Activated CD4-positive, alpha-beta memory T cell treated with anti-CD3 and anti-CD28 coated beads for 36 hours (primary cell): ENCODE data around the gene LMLN. TPM values are rescaled to one million over a fixed set of nuclear protein-coding genes. Genes with fewer than 3 reads are reported as not detected.
A peak's percentile ranks its signal among the peaks of the same experiment; 100 is the strongest.
"Not testable (repeated sequence)": the region's sequence is repeated elsewhere in the genome, so short reads cannot be mapped to it uniquely, and the experiment has no call there.

ENCODE experiments used
- CTCF ChIA-PET: fragments of 350-600 bp; sonication (Branson Sonifier 250); formaldehyde crosslinking; loops from one replicate; lab custom pipeline; 2021; ENCODE audit warnings: antibody characterized with exemption, inconsistent platforms; lab: Charles Lee
- POLR2A ChIA-PET: fragments of 350-600 bp; sonication (Branson Sonifier 250); formaldehyde crosslinking; loops from one replicate; lab custom pipeline; 2021; ENCODE audit warnings: antibody characterized with exemption; lab: Charles Lee
- DNase-seq: peaks from one replicate; pipeline ENCODE4 v3.0.0-alpha.2; 2020
- H3K27ac Mint-ChIP-seq: one replicate; pipeline ENCODE4 v1.8.0; 2021; ENCODE audit warnings: mixed read lengths
- H3K27me3 Mint-ChIP-seq: one replicate; pipeline ENCODE4 v1.8.0; 2021; ENCODE audit warnings: mixed read lengths
- H3K36me3 Mint-ChIP-seq: one replicate; pipeline ENCODE4 v1.8.0; 2021; ENCODE audit warnings: mixed read lengths
- H3K4me1 Mint-ChIP-seq: one replicate; pipeline ENCODE4 v1.8.0; 2021; ENCODE audit warnings: low read depth, mixed read lengths
- H3K4me3 Mint-ChIP-seq: one replicate; pipeline ENCODE4 v1.8.0; 2021; ENCODE audit warnings: mild to moderate bottlenecking, mixed read lengths
- H3K9me3 Mint-ChIP-seq: one replicate; pipeline ENCODE4 v1.8.0; 2021; ENCODE audit warnings: mixed read lengths
- intact Hi-C: fragments of 100-400 bp; cut with micrococcal nuclease; formaldehyde crosslinking; loops from one replicate; pipeline ENCODE4 v1.15.1; 2023
- total RNA-seq, 2 experiments: library from RNA; stranded (reverse); gene quantifications; one replicate each; pipeline ENCODE4 v1.2.3, GENCODE V29; 2021

The LMLN gene
- total RNA-seq, 2 experiments from 2014 or later: 3.6 to 3.8 TPM

DNA sequence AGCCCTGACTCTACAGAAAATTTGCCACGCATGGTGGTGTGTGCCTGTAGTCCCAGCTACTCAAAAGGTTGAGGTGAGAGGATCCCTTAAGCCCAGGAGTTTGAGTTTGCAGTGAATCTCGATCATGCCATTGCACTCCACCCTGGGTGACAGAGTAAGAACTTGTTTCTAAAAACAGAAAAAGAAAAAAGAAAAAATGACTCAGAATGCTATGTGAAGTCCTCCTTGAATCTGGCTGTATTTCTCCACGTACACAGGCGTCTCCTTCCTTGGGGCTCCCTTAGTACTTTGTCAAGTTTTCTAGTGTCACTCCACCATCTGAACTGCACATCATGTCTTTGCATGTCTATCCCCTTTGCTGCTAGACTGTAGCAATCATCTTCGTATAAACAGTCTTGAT is 104.4 kb downstream of the LMLN start:
- Mint-ChIP-seq H3K36me3 (peaks cover 3% of the 10 kb centered on the region), H3K4me3 (no peak overlapping the region), H3K27me3 (peaks cover 2% of the 10 kb centered on the region), H3K9me3 (no peaks in the 10 kb centered on the region), H3K27ac (no peak overlapping the region), H3K4me1 (peaks cover 14% of the 10 kb centered on the region)
- CTCF ChIA-PET: interaction anchor here (2.4 kb wide), 1 partner anchor 14 kb away, joined by 5 read pairs; no protein-coding TSS in a partner anchor
- intact Hi-C loops: no loop called here
- DNase-seq: no peak
- POLR2A ChIA-PET: no interaction called here

DNA sequence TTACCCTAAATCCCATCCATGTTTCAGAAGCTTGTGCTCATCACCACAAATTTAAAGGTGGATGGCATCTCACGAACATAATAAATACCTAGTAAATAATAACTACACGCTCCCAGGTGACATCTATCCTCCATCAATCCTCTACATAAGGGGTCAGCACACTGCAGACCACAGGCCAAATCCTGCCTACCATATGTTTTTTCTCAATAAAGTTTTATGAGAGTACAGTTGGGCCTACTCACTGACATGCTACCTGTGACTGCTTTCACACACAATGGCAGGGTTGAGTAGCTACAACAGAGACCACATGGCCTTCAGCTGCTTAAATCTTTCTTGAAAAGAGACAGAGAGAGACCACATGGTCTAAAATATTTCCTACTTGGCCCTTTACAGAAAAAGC is 105.9 kb downstream of the LMLN start:
- ChIA-PET POLR2A (interaction anchor here (0.6 kb wide), 1 partner anchor 15 kb away, joined by 3 read pairs; no protein-coding TSS in a partner anchor), CTCF (no interaction called here)
- Mint-ChIP-seq H3K27ac (no peak overlapping the region), H3K27me3 (peaks cover 4% of the 10 kb centered on the region), H3K36me3 (peaks cover 3% of the 10 kb centered on the region), H3K4me1 (peaks cover 15% of the 10 kb centered on the region), H3K9me3 (no peaks in the 10 kb centered on the region), H3K4me3 (no peak overlapping the region)
- intact Hi-C loops: no loop called here
- DNase-seq: no peak

DNA sequence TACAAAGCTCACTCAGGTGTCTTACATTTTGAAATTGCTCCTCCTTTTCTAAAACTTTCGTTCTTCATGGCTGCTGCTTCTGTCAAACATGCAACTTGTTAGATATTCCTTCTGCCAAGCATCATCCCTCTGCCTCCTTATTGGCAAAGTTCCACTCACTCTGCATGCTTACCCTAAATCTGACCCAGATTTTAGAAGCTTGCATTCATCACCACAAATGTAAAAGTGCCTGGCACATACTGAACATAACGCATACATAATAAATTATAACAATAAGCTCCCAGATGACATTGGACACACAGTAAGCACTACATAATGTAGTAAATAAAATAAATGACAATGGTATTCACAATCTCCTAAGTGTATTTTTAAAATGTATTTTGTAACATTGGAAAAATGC is 107.4 kb downstream of the LMLN start:
- DNase-seq: no peak
- Mint-ChIP-seq H3K36me3 (peaks cover 1% of the 10 kb centered on the region), H3K4me3 (no peak overlapping the region), H3K27ac (no peak overlapping the region), H3K27me3 (peaks cover 2% of the 10 kb centered on the region), H3K4me1 (peaks cover 20% of the 10 kb centered on the region), H3K9me3 (no peaks in the 10 kb centered on the region)
- ChIA-PET CTCF (interaction anchor here (1.2 to 1.8 kb wide), 2 partner anchors 13 to 17 kb away, joined by 3 to 5 read pairs; no protein-coding TSS in a partner anchor), POLR2A (no interaction called here)
- intact Hi-C loops: no loop called here

DNA sequence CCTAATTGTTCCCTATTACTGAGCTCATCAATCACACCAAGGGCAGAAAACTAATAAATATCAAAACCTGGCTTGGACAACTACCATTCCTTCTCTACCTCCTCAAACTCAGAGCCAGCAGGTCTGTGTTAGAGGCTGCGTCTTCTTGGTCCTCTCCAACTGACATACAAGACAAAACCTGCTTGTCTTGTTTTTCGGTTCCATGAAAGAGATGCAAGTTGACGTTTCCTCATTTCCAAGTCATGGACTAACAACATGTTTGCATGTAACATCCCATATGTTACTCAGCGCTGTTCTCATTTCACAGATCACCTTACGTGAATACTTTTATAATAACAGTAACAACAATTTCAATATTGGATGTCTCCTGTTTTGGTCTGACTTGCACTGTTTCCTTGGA is 110.9 kb downstream of the LMLN start:
- ChIA-PET POLR2A (interaction anchor here (0.8 to 1.6 kb wide), 3 partner anchors 9 to 128 kb away, joined by 4 to 14 read pairs (median 7); no protein-coding TSS in a partner anchor), CTCF (interaction anchor here (1.2 to 2.8 kb wide), 3 partner anchors 8 to 165 kb away, joined by 3 to 32 read pairs (median 11); no protein-coding TSS in a partner anchor)
- intact Hi-C loops: no loop called here

DNA sequence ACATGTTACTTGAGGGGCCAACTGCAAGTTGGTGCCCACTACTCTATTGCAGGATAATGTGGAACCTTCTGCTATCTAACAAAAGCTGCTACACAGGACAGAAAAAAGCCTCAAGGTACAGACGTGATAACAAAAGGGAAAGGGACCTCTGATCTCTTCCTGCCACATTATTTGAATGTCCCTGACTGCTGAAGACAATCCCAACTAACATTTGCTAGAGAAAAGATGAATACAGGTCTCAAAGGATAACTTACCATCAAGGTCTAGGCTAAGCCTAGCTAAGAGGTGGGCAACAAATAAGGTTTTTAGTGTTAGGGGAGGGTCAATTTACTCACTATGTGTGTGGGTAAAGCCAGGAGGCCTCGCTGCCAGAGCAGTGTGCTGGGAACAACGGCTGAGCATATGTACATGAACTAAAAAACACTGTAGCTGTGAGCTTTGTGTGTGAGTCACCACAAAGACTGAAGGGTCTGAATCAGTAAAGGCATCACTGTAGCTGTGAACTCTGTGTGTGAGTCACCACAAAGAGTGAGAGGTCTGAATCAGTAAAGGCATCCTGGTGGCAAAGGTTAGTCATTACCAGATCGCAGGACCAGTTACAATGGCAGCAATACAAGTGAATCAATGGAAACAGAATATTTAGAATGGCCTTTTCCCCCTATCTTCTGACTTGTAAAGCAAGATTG is 111.7 kb downstream of the LMLN start:
- H3K27ac Mint-ChIP-seq: peak overlapping the region; percentile 88
- H3K27me3 Mint-ChIP-seq: peaks cover 7% of the 10 kb centered on the region
- H3K4me3 Mint-ChIP-seq: no peak overlapping the region
- CTCF ChIA-PET: interaction anchor here (0.8 to 2.8 kb wide), 5 partner anchors 8 to 166 kb away, joined by 3 to 32 read pairs (median 5); no protein-coding TSS in a partner anchor
- H3K9me3 Mint-ChIP-seq: no peaks in the 10 kb centered on the region
- H3K4me1 Mint-ChIP-seq: peaks cover 28% of the 10 kb centered on the region
- intact Hi-C loops: loop anchor here (1.0 kb wide), 3 partner anchors 9 to 165 kb away; partner anchors contain the start of gene LMLN
- peak; percentile 73 for DNase-seq
- no peaks in the 10 kb centered on the region for H3K36me3 Mint-ChIP-seq
- POLR2A ChIA-PET: interaction anchor here (0.6 to 1.6 kb wide), 4 partner anchors 9 to 129 kb away, joined by 3 to 14 read pairs (median 6); partner anchors contain the start of gene LMLN

More for the DNA sequence above, 110.9 kb downstream of the LMLN start:
- Mint-ChIP-seq H3K27me3 (peaks cover 4% of the 10 kb centered on the region), H3K36me3 (no peaks in the 10 kb centered on the region), H3K9me3 (no peaks in the 10 kb centered on the region), H3K4me1 (peaks cover 22% of the 10 kb centered on the region), H3K4me3 (no peak overlapping the region), H3K27ac (no peak overlapping the region)
- no peak for DNase-seq

- Mint-ChIP-seq H3K27ac (no peak overlapping the region), H3K9me3 (peaks cover under 1% of the 10 kb centered on the region), H3K4me1 (peaks cover 26% of the 10 kb centered on the region), H3K36me3 (no peaks in the 10 kb centered on the region), H3K4me3 (no peak overlapping the region), H3K27me3 (peaks cover 18% of the 10 kb centered on the region)
- intact Hi-C loops: no loop called here
- DNase-seq: no peak
- ChIA-PET CTCF (interaction anchor here (2.4 kb wide), 1 partner anchor 171 kb away, joined by 6 read pairs; no protein-coding TSS in a partner anchor), POLR2A (no interaction called here)
Observed at GRCh38 chr3:198076722-198077308, 116.8 kb downstream of the LMLN start.

DNA sequence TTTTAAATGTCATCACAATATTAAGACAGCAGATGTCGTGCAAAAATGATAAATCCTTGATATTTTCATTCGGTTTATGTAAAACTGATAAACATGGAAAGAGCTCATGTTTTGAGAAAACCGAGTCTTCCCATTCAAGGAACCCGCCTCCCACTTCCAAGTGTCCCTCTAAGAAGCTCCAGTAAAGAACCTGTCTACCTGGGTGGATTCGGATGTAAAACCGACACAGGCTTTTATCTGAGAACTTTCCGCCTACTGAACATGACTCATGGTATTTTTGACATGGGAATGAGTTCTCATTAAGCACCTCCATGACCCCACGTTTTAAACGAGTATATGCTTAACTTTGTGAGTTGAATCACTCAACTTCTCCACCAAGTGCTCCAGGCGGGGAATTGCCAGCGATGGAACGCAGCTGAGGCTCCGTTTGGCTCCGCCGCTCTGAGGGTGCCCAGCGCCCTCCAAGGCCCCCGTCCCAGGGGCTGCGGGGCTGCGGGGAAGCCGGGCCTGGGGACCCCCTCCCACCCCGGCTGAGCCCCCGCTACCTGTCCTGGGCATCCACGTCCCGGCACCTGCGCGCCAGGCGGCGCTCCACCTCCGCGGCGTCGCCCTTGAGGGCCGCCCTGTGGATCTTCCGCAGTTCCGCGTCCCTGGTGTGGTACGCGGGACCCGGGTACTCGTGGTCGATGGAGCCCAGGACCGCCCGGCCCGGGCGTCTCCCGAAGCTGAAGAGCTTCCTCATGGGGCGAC is 119.9 kb downstream of the LMLN start:
- ChIA-PET POLR2A (interaction anchor here (0.7 to 2.1 kb wide), 6 partner anchors 8 to 173 kb away, joined by 3 to 14 read pairs (median 3); partner anchors contain the start of gene LMLN), CTCF (interaction anchor here (0.6 to 2.6 kb wide), 20 partner anchors 8 to 288 kb away, joined by 3 to 32 read pairs (median 4); partner anchors contain the start of genes LMLN, LRCH3 and RPL35A)
- peak overlapping the region; percentile 77 for H3K4me3 Mint-ChIP-seq
- DNase-seq: peak; percentile 69
- peaks cover 17% of the 10 kb centered on the region for H3K4me1 Mint-ChIP-seq
- H3K36me3 Mint-ChIP-seq: no peaks in the 10 kb centered on the region
- peak overlapping the region; percentile 86 for H3K27ac Mint-ChIP-seq
- intact Hi-C loops: loop anchor here (1.0 to 2.0 kb wide), 3 partner anchors 8 to 174 kb away; partner anchors contain the start of gene LMLN
- peaks cover 3% of the 10 kb centered on the region for H3K9me3 Mint-ChIP-seq
- peaks cover 32% of the 10 kb centered on the region for H3K27me3 Mint-ChIP-seq

DNA sequence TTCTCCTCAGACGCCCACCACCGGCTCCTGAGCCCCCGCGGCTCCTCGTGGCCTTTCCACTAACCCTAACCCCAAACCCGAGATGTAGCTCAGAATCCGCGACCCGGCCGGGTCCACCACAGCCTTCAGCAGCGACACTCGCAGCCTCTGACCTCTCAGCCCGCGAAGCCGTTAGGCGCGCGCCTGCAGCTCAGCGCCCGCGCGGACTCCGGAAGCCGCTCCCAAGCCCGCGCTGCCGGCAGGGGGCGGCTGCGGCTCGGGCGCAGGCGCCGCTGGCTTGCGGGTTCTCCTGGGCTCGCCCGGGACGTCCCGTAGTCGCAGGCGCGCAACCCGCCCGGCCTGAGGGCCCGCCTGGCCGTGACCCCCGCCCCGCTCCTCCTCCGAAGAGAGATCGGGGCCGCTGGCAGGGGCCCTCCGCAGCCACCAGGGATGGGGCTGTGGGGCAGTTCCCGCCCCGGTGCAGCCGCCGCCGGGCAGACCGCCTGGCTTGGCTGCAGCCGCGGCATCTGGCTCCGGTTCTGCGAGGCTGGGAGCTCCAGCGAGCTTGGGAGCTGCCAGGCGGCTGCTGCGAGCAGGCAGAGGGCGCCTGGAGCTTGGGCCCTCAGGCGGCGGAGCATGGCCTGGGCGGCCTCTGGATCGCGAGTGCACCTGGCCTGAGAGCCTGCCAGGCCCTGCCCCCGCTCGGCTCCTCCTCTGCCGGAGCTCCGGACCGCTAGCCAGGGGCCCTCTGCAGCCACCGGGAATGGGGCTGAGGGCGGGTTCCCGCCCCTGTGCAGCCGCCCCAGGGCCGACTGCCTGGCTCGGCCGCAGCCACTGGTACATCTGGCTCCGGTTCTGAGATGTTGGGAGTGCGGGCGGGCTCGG is 120.7 kb downstream of the LMLN start:
- intact Hi-C loops: loop anchor here (1.0 to 2.0 kb wide), 3 partner anchors 8 to 174 kb away; partner anchors contain the start of gene LMLN
- POLR2A ChIA-PET: interaction anchor here (0.7 to 2.1 kb wide), 5 partner anchors 9 to 174 kb away, joined by 3 to 14 read pairs (median 3); partner anchors contain the start of gene LMLN
- H3K27ac Mint-ChIP-seq: peak overlapping the region; percentile 86
- peaks cover 3% of the 10 kb centered on the region for H3K9me3 Mint-ChIP-seq
- peak; percentile 85 for DNase-seq
- peak overlapping the region; percentile 77 for H3K4me3 Mint-ChIP-seq
- peaks cover 17% of the 10 kb centered on the region for H3K4me1 Mint-ChIP-seq
- no peaks in the 10 kb centered on the region for H3K36me3 Mint-ChIP-seq
- CTCF ChIA-PET: interaction anchor here (0.5 to 2.6 kb wide), 22 partner anchors 9 to 289 kb away, joined by 3 to 32 read pairs (median 4); partner anchors contain the start of genes LMLN, LRCH3 and RPL35A
- peaks cover 39% of the 10 kb centered on the region for H3K27me3 Mint-ChIP-seq

DNA sequence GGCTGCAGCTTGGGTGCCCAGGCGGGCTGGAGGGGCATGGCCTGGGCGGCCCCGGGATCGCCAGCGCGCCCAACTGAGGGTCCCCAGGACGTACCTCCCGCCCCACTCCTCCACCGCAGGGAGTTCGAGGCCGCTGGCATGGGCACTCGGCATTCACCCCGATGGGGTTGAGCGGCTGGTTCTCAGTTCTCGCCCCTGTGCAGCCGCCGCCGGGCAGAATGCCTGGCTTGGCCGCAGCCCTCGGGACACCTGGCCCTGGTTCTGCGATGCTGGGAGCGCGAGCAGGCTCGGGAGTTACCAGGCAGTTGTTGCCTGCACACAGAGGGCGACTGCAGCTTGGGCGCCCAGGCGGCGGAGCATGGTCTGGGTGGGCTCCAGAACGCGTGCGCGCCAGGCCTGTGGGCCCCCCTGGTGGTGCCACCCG is 121.4 kb downstream of the LMLN start:
- no peak overlapping the region for H3K4me3 Mint-ChIP-seq
- ChIA-PET POLR2A (interaction anchor here (2.1 kb wide), 1 partner anchor 10 kb away, joined by 14 read pairs; no protein-coding TSS in a partner anchor), CTCF (interaction anchor here (0.9 to 2.6 kb wide), 11 partner anchors 10 to 175 kb away, joined by 3 to 32 read pairs (median 9); partner anchors contain the start of genes LMLN and RPL35A)
- no peak for DNase-seq
- intact Hi-C loops: loop anchor here (2.0 kb wide), 1 partner anchor 121 kb away; the partner anchor contains the start of gene LMLN
- H3K27me3 Mint-ChIP-seq: peaks cover 42% of the 10 kb centered on the region
- peaks cover 12% of the 10 kb centered on the region for H3K4me1 Mint-ChIP-seq
- H3K36me3 Mint-ChIP-seq: no peaks in the 10 kb centered on the region
- peaks cover 3% of the 10 kb centered on the region for H3K9me3 Mint-ChIP-seq
- no peak overlapping the region for H3K27ac Mint-ChIP-seq

DNA sequence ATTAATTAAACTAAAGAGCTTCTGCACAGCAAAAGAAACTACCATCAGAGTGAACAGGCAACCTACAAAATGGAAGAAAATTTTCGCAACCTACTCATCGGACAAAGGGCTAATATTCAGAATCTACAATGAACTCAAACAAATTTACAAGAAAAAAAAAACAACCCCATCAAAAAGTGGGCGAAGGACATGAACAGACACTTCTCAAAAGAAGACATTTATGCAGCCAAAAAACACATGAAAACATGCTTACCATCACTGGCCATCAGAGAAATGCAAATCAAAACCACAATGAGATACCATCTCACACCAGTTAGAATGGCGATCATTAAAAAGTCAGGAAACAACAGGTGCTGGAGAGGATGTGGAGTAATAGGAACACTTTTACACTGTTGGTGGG is 122.2 kb downstream of the LMLN start:
- H3K4me3 Mint-ChIP-seq, H3K27ac Mint-ChIP-seq, H3K4me1 Mint-ChIP-seq, intact Hi-C loops, H3K36me3 Mint-ChIP-seq, DNase-seq, POLR2A ChIA-PET, H3K9me3 Mint-ChIP-seq: not testable (repeated sequence)
- H3K27me3 Mint-ChIP-seq: peaks cover 46% of the 10 kb centered on the region
- CTCF ChIA-PET: interaction anchor here (2.5 kb wide), 1 partner anchor 32 kb away, joined by 26 read pairs; no protein-coding TSS in a partner anchor
